GM23338 (cell line): Measurements from ENCODE around the gene GLIPR1. TPM values are rescaled to one million over a fixed set of nuclear protein-coding genes. Genes with fewer than 3 reads are reported as not detected.

Experiments used
- ATAC-seq: fragments of 200-7000 bp; cut with Tn5 transposase; 3 replicates; pipeline ENCODE4 v1.9.1; 2020
- DNase-seq: peaks from one replicate; pipeline ENCODE4 v3.0.0-alpha.2; 2015; ENCODE audit warnings: low spot score
- H2AFZ ChIP-seq: fragments of 200-600 bp; sonication (generic); 2 replicates; pipeline ENCODE4 v1.8.0; 2016; ENCODE audit warnings: antibody characterized with exemption, mild to moderate bottlenecking, moderate library complexity
- H3F3A ChIP-seq: fragments of 200-600 bp; sonication (generic); replicated peaks from 2 replicates; pipeline ENCODE4 v1.8.0; 2017; ENCODE audit warnings: antibody characterized with exemption, mixed run types, low read depth
- H3K27ac ChIP-seq: fragments of 200-600 bp; sonication (generic); 2 replicates; pipeline ENCODE4 v1.6.1; 2016; ENCODE audit warnings: low read depth
- H3K27me3 ChIP-seq: fragments of 200-600 bp; sonication (generic); 2 replicates; pipeline ENCODE4 v1.8.0; 2016; ENCODE audit warnings: mild to moderate bottlenecking, mixed run types, moderate library complexity; ENCODE audit not compliant: insufficient read depth
- H3K36me3 ChIP-seq: fragments of 200-600 bp; sonication (generic); 2 replicates; pipeline ENCODE4 v1.8.0; 2016; ENCODE audit warnings: mild to moderate bottlenecking; ENCODE audit not compliant: insufficient read depth
- H3K4me1 ChIP-seq: fragments of 200-600 bp; sonication (generic); 2 replicates; pipeline ENCODE4 v1.8.0; 2016; ENCODE audit warnings: mild to moderate bottlenecking, moderate library complexity; ENCODE audit not compliant: insufficient read depth
- H3K4me2 ChIP-seq: fragments of 200-600 bp; sonication (generic); 2 replicates; pipeline ENCODE4 v1.7.1; 2017; ENCODE audit warnings: mixed run types
- H3K4me3 ChIP-seq: fragments of 200-600 bp; sonication (generic); 2 replicates; pipeline ENCODE4 v1.6.1; 2016; ENCODE audit warnings: mixed run types
- H3K79me2 ChIP-seq: fragments of 200-600 bp; sonication (generic); replicated peaks from 2 replicates; pipeline ENCODE4 v1.8.0; 2017; ENCODE audit warnings: mild to moderate bottlenecking; ENCODE audit not compliant: insufficient read depth
- H3K9me2 ChIP-seq: fragments of 200-600 bp; sonication (generic); 2 replicates; pipeline ENCODE4 v1.8.0; 2017; ENCODE audit not compliant: insufficient read depth
- H4K20me1 ChIP-seq: fragments of 200-600 bp; sonication (generic); replicated peaks from 2 replicates; pipeline ENCODE4 v1.8.0; 2017; ENCODE audit warnings: mild to moderate bottlenecking; ENCODE audit not compliant: insufficient read depth
- H3K27ac Mint-ChIP-seq: 2 replicates; pipeline ENCODE4 v1.8.0; 2020; ENCODE audit warnings: inconsistent platforms, mild to moderate bottlenecking, moderate library complexity, mixed read lengths
- H3K27me3 Mint-ChIP-seq: 3 replicates; pipeline ENCODE4 v1.8.0; 2022; ENCODE audit warnings: low read depth, mild to moderate bottlenecking, moderate library complexity, mixed read lengths, inconsistent platforms; ENCODE audit not compliant: insufficient read depth, poor library complexity
- H3K36me3 Mint-ChIP-seq: 3 replicates; pipeline ENCODE4 v1.8.0; 2021; ENCODE audit warnings: low read depth, mild to moderate bottlenecking, inconsistent platforms, moderate library complexity, mixed read lengths
- H3K4me1 Mint-ChIP-seq: 3 replicates; pipeline ENCODE4 v1.8.0; 2020; ENCODE audit warnings: mild to moderate bottlenecking, inconsistent platforms, mixed read lengths
- H3K4me3 Mint-ChIP-seq: 3 replicates; pipeline ENCODE4 v1.8.0; 2021; ENCODE audit warnings: moderate library complexity, mild to moderate bottlenecking, inconsistent platforms, mixed read lengths
- H3K9me3 Mint-ChIP-seq: 3 replicates; pipeline ENCODE4 v1.8.0; 2020; ENCODE audit warnings: moderate library complexity, mild to moderate bottlenecking, inconsistent platforms, mixed read lengths
- CREB1 ChIP-seq: fragments of 250-450 bp; sonication (Bioruptor Pico); IDR thresholded peaks from 2 replicates; pipeline ENCODE4 v1.5.0; 2020; ENCODE audit warnings: low read depth, mild to moderate bottlenecking, moderate library complexity
- NANOG ChIP-seq: IDR thresholded peaks from 2 replicates; pipeline ENCODE4 v1.6.1; 2016; ENCODE audit warnings: antibody characterized with exemption, borderline replicate concordance
- STAT1 ChIP-seq: IDR thresholded peaks from one replicate; pipeline ENCODE4 v1.6.1; 2016; ENCODE audit warnings: antibody characterized with exemption; ENCODE audit not compliant: unreplicated experiment
- ZNF331 ChIP-seq: fragments of 250-450 bp; sonication (Bioruptor Pico); IDR thresholded peaks from 2 replicates; pipeline ENCODE4 v1.5.0; 2020; ENCODE audit warnings: low read depth, mild to moderate bottlenecking, moderate library complexity
- ZNF462 ChIP-seq: fragments of 250-450 bp; sonication (Bioruptor Pico); IDR thresholded peaks from 2 replicates; pipeline ENCODE4 v1.5.0; 2020; ENCODE audit warnings: mild to moderate bottlenecking, moderate library complexity
- polyA plus RNA-seq: library from polyadenylated mRNA; unstranded; fragments of >200 nt; fragmentation: Nextera tagmentation; extraction: Ambion mirVana; gene quantifications from 2 replicates; pipeline ENCODE4 v1.2.1, GENCODE V29; 2016
- total RNA-seq: library from RNA; depleted of rRNA; stranded (reverse); fragments of >200 nt; shearing (Covaris generic); gene quantifications from 2 replicates; pipeline ENCODE4 v1.2.3, GENCODE V29; 2014
- TF ChIP-seq, protein P1 (sequence below): IDR thresholded peaks from 2 replicates; pipeline ENCODE4 v1.6.1; 2016; ENCODE audit warnings: antibody characterized with exemption

GLIPR1 gene
- total and polyA plus RNA-seq, 2 experiments from 2014 or later: 0.03 to 6.1 TPM

DNA sequence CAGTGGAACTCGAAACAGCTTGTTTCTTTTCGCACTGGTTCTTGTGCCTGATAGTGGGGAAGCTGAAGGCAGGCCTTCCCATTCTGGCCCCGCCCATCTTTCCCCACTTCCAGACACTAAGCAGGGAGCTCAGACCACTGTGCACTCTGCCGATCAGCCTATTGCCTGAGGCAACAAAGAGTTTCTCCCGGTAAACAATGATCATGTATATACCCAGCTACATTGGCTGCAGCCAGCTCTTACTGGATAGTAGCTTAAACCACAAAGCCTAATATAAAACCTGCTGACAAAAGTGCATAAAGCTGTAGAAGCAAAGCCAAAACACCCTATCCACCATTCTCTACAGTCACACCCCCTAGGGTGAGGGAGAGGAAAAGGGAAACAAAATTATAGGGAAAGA, 24.7 kb upstream of the GLIPR1 start (continued):
- TF ChIP-seq ZNF462 (no peak), CREB1 (CRISPR knock-in tag) (no peak)

- Mint-ChIP-seq H3K27me3 (no peaks in the 10 kb centered on the region), H3K4me1 (no peaks in the 10 kb centered on the region; the same call in 2 of the 3 replicates), H3K9me3 (peaks cover 33% of the 10 kb centered on the region), H3K36me3 (peaks cover 30% of the 10 kb centered on the region), H3K27ac (no peak overlapping the region), H3K4me3 (no peak overlapping the region)
- Histone ChIP-seq H3F3A (no peaks in the 10 kb centered on the region), H3K27ac (no peak overlapping the region), H4K20me1 (no peaks in the 10 kb centered on the region), H3K4me2 (no peak overlapping the region), H3K9me2 (no peaks in the 10 kb centered on the region), H3K4me1 (no peaks in the 10 kb centered on the region), H2AFZ (no peak overlapping the region), H3K27me3 (no peaks in the 10 kb centered on the region), H3K79me2 (no peaks in the 10 kb centered on the region), H3K36me3 (peaks cover 15% of the 10 kb centered on the region; the same call in 1 of the 2 replicates), H3K4me3 (no peak overlapping the region)
- DNase-seq: no peak
- no peak for ATAC-seq
- TF ChIP-seq CREB1 (CRISPR knock-in tag) (no peak), ZNF462 (no peak), STAT1 (no peak), NANOG (no peak), ZNF331 (no peak)
- TF ChIP-seq, protein P1, sequence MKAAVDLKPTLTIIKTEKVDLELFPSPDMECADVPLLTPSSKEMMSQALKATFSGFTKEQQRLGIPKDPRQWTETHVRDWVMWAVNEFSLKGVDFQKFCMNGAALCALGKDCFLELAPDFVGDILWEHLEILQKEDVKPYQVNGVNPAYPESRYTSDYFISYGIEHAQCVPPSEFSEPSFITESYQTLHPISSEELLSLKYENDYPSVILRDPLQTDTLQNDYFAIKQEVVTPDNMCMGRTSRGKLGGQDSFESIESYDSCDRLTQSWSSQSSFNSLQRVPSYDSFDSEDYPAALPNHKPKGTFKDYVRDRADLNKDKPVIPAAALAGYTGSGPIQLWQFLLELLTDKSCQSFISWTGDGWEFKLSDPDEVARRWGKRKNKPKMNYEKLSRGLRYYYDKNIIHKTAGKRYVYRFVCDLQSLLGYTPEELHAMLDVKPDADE: no peak
Observed at GRCh38 chr12:75457191-75457590, 23.4 kb upstream of the GLIPR1 start.
